Lower leg skin (tissue), 3 donors: ENCODE data around the gene NECAB2.

ENCODE experiments used
- CTCF ChIP-seq, 3 donors: fragments of 450-650 bp; IDR thresholded peaks; one replicate each; pipeline ENCODE4 v1.5.1; 2016; ENCODE audit warnings: antibody characterized with exemption in 3 of 3, mild to moderate bottlenecking in 3 of 3, moderate library complexity in 2 of 3
- POLR2A ChIP-seq, 2 donors: fragments of 450-650 bp; IDR thresholded peaks; one replicate each; pipeline ENCODE4 v1.6.1; 2016 to 2017; ENCODE audit warnings: antibody characterized with exemption in 2 of 2, mild to moderate bottlenecking in 1 of 2, moderate library complexity in 1 of 2

- TF ChIP-seq CTCF (IDR thresholded peaks at IDR 0.05) (no peak), POLR2A (IDR thresholded peaks at IDR 0.05) (no peak)
These were observed 47.1 kb upstream of the NECAB2 start for GRCh38 chr16:83920894-83921491.
